CD4-positive, alpha-beta T cell treated with Interleukin-2 at 100 ng/mL for 4 hours (primary cell): ENCODE results near the gene PRDM11.

Source experiments
- DNase-seq: peaks from one replicate; pipeline ENCODE4 v3.0.0-alpha.2; 2020; ENCODE audit warnings: low spot score

PRDM11 gene

DNA sequence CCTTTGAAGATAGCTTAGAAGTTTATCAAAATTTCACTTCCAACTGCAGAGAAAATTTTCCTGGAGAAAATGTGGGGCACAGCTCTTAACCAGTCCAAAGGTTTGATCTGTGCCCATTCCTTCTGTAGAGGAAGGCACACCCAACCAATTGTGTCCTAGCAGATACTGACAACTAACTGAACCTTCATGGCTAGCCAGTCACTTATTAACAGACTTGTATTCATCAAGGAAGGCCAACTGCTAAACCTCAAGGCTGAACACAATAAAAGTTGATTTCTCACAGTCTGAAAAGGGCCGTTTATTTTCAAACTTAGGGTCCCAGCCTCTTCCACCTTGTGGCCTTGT is 120.2 kb downstream of the PRDM11 start:
- no peak for DNase-seq

- no peak for DNase-seq
These were observed 120.6 kb downstream of the PRDM11 start for GRCh38 chr11:45267052-45267451.

- no peak for DNase-seq
These were observed 121.3 kb downstream of the PRDM11 start for GRCh38 chr11:45267652-45268299.

DNA sequence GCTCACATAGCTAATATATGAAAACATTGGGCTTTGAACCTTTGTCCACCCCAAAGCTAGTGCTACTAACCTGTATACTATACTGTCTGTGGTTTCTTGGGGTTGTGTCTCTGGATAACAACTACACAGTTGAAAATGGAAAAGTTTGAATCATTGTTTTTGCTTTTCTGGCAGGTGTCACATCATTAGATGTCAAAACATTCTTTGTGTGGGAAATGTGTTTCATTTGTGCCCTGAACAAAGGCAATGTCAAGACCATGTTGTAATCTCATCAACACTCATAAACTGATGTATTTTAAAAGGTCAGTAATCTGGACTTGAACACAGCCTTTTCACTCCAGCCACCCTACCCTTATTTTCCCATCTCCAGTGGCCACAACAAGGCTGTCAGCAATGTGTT is 123.2 kb downstream of the PRDM11 start:
- no peak for DNase-seq

DNA sequence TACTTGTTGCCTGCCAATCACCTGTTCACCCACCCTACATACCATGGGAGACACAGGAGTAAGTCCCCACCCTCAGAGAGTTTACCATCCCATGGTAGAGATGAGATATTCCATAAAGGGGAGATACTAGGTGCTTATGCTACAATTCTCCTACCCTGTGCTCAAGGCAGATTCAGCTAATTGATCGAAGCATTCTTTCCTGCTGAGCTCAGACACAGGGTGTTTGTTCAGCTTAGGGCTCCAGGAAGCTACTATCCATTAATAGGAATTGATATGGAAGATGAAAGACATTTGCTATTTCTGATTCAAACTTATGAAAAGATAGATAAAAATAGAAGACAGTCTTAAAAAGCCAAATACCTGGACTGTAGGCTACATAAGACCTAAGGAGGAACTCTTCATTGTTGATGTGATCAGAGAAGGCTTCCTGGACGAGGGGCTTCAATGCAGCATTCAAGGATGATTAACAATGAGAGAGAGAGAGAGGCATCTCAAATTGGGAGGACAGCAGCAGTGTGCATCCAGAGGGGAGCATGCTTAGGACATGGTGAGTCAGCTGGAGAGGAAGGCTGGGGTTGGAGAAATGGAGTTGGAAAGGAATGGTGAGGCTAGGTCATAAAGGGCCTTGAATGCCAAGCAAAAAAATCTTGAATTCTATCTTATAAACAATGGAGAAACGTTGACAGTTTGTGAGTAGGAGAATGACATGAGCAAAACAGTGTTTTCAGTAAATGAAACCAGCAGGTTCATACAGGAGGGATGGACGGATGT is 124.7 kb downstream of the PRDM11 start:
- no peak for DNase-seq

GRCh38 chr11:45272701-45273100 is 126.3 kb downstream of the PRDM11 start:
- no peak for DNase-seq

- no peak for DNase-seq
These were observed 127.1 kb downstream of the PRDM11 start for GRCh38 chr11:45273509-45273908.

DNA sequence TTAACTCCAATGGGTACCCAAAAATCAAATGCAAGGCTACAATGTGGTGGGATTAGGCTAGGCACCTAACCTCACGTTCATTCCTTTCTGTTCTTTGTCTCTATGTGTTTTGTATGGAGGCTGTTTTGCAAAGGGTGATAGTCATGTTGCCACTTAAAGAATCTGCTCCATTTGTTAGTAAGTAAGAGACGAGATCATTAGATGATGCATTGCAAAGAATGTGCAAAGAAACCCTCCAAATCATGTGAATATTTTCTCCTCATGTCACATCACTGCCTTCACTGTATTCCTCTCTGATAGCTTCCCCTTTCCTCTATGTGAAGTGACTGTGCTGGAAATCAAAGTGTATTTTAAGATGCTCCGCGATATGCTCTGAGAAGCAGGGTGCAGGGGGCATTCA is 127.8 kb downstream of the PRDM11 start:
- no peak for DNase-seq

- DNase-seq = no peak
These were observed 129.4 kb downstream of the PRDM11 start for GRCh38 chr11:45275828-45276227.

DNA sequence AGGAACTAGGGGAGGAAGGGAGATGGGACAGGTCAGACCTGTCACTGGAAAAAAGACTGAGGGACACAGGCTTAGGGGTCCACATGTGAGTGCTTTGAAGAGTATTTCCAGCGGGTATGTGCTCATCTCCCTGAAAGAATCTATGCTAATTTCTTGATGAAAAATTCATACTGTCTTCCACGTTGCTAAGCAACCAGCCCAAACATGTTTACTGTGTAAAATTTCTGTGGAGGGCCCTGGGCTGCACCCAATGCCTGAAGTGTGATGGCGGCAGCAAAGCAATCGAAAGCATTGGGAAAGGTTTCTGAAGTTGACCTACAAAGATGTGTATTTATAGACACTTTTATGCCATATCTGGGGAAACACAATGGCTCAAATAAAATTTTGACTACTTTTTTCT is 132.3 kb downstream of the PRDM11 start:
- no peak for DNase-seq

DNA sequence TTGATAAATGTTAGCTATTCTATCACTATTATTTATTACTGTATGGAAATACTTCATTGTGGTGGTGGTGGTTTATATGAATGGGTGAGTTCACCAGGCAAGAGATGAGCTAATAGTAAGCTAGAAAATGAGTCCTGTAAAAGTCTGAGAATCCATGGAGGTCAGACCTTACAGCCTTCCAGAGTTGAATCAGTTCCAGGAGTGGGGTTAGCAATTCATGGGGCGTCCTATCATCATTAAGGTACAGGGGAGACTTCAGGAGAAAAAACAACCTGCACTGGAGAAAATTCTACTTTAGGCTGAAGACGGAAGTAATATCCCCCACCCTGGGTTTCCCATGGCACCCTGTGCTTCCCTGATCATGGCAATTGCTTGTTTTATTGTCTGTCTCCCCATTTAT is 133.2 kb downstream of the PRDM11 start:
- DNase-seq = no peak

DNA sequence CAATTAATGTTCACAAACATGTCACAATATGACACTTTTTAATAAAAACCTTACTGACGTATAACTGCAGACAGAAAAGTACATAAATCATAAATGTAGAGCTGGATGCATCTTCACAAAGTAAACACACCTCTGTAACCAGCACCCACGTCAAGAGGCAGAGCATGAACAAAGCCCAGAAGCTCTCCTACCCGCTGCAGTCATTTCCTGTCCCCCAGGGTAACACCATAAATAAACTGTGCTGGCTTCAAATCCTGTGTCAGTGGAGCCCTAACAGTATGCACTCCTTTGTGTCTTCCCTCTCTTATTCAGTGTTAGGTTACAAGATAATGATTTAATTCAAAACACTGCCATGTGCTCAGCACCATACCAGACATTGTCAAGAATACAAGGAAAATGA is 134.0 kb downstream of the PRDM11 start:
- no peak for DNase-seq

DNA sequence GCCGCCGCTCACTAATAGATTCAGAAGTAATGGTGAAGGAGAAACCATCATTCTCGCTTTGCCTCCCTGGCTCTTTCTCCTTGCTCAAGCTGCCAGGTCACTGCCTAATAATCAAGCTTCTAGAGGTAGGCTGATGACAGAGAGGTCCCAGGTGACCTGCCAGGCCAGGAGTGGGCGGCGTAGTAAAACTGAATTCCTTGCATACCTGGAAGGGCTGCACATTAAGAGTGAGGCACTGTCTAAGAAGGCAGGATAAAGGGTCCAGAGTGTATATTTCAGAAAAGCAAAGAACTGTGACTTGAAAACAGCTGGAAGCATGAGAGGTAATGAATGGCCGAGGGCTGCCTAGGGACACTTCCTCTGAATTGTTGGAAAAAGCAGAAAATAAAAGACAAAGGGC is 135.6 kb downstream of the PRDM11 start:
- DNase-seq = no peak
